Camera-type eye (tissue), 1 donor: ENCODE results near the gene BCL2L14. TPM values are rescaled to one million over a fixed set of nuclear protein-coding genes. Genes with fewer than 3 reads are reported as not detected.

Source experiments
- total RNA-seq: library from RNA; depleted of rRNA; stranded (reverse); fragments of >200 nt; gene quantifications from one replicate; pipeline ENCODE4 v1.2.3, GENCODE V29; 2014

Gene BCL2L14
- not detected for total RNA-seq

DNA sequence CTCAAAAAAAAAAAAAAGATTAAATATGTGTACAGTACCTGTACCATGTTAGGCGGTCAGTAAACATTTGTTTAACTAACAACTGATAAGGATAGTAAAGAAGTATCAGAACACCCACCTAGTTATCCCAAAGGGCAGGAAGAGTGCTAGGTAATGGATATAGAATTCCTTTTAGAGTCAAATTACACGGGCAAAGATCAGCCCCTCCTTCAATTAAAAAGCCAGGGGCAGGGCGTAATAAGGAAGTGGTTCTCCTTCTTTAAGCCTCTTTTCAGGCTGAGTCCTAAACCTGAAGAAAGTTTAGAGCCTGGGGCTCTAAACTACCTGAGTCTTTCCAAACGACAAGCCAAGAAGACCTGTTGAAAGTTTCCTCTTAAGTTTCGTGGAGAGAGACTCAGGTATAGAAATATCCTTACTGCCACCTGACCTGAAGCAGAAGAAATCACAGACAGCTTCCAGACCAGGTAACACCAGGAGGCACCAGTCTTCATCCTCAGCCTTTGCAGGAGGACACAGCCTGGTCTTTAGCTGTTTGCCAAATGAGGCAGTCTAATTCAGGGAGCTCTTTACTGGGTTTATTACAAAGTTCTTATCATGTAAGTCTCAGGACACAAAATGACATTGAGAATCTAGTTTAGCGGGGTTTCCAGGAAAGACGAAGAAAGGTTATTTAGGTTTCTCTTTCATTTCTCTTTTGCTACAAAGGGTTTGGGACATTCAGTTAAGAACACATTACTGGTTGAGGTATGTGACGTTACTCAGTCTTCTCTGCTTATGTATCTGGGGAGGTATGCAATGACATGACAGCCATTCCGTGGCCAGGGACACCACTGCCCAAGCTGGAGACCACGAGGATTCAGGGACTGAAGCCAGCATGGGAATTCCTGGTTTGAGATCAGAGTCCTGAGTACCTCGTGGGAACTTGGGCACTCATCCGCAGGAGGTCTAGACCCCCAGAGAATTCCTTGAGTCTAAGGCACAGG, at the start of gene BCL2L14:
BCL2L14 (plus strand) TSS at position 266 of the 983 bp plus-strand sequence. CDS start 8,367 bp downstream, outside the sequence.

Other genes starting within 250 kb of the BCL2L14 start
- gene LRP6, start 196.1 kb downstream of the BCL2L14 start, total RNA-seq = 110 TPM